Kidney glomerular epithelial cell (primary cell): ENCODE measurements around the gene AGPAT2.

ENCODE experiments used
- DNase-seq: peaks from one replicate; lab custom pipeline; 2025; lab: John Stamatoyannopoulos, UW

The AGPAT2 gene

DNA sequence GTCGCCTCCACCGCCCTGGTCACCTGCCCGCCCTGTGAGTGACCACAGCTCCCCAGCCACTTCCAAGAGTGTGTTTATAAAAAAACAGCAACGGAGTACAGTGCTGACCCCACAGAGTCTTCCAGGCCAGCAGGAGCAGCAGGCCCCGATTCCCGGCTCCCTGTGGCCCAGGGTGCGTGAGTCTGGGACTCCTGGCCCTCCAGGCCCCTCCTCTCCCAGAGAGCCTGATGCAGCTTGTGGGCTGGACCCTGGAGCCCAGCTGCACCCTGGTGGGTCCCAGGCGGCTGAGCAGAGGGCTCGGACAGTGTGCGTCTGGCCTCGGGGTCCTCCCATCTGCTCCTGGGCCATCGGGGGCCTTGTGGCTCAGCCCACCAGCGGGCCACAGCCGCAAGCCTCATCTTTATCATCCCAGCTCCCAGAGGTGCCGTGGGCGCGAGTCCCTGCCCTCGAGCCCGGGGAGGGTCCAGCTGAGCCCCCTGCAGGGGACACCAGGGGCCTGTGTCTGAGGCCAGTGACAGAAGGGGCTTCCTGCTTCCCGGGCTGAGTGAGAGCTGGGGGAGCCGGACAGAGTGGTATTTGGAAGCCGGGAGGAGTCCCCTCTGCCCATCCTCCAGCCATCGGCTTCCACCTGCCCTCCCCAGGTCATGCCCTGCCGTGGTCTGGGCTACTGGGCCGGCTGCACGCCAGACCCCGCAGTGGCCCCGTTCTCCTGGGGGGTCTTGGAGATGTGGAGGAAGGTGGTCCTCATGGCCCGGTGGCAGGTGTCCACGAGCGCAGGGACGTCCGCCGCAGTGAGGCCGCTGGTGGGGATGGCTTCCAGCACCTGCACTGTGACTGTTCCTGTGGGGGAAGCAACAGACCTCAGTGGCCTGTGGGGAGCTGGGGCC, 13.9 kb downstream of the AGPAT2 start:
- no peak for DNase-seq

DNA sequence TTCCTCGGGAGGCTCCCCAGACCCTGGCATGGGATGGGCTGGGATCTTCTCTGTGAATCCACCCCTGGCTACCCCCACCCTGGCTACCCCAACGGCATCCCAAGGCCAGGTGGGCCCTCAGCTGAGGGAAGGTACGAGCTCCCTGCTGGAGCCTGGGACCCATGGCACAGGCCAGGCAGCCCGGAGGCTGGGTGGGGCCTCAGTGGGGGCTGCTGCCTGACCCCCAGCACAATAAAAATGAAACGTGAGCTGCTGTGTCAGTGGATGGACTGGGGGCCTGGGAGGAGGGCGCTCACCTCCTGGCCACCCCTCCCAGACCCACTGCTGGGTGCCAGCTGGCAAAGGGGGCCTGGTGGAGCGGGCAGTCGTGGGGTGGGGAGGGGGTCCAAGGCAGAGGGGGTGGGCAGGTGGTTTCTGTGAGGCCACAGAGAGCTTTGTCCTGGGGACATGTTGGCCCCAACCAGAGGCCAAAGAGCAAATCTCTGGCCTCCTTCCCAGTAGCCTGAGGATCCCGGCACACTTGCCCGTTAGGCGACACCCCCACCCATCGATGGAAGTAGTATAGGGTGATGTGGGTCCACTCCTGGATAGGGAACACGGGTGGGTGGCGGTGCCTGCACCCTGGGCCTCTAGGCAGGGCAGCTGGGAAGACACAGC, 14.7 kb downstream of the AGPAT2 start:
- DNase-seq = no peak

DNA sequence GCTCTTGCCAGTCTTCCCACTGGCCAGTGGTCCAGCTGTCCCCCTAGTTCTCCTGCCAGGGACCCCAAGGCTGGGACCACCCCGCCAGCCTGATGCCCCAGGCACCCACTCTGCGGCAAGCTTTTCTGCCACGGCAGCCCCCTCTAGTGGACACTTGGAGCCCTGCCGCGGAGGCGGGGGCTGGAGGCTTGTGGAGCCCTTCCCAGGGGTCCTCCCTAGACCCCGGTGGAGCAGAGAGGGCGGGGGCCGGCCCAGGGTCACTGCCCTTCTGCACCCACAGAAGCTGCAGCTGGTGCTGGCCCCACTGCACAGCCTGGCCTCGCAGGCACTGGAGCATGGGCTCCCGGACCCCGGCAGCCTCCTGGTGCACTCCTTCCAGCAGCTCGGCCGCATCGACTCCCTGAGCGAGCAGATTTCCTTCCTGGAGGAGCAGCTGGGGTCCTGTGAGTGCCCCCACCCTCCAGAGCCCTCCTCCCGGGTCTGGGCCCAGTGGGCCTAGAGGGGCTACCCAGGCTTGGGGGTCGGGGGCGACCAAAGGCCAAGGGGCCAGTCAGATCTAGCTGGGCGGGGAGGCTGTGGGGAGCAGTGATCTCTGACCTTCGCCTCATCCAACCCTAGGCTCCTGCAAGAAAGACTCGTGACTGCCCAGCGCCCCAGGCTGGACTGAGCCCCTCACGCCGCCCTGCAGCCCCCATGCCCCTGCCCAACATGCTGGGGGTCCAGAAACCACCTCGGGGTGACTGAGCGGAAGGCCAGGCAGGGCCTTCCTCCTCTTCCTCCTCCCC, 15.4 kb downstream of the AGPAT2 start:
- no peak for DNase-seq

DNA sequence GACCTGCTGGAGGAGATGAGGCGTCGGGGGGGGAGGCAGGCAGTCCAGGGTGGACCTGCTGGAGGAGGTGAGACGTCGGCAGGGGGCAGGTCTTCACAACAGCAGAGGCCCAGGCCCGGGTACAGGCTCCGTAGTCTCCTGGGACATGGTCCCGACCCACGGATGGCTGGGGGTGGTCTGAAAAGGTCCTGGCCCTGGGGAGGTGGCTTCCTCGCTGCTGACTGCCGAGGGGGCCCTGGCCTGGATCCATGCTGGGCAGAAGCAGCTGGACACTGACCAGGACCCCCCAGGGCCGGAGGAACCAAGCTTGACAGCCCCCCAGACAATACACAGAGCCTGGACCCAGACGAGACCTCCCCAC, 16.0 kb downstream of the AGPAT2 start:
- no peak for DNase-seq

- no peak for DNase-seq
These were observed 16.5 kb downstream of the AGPAT2 start for GRCh38 chr9:136670576-136671253.

- no peak for DNase-seq
These were observed 17.3 kb downstream of the AGPAT2 start for GRCh38 chr9:136669791-136670464.

- no peak for DNase-seq
These were observed 18.1 kb downstream of the AGPAT2 start for GRCh38 chr9:136668983-136669790.

GRCh38 chr9:136667940-136668760, 19.1 kb downstream of the AGPAT2 start:
- no peak for DNase-seq

DNA sequence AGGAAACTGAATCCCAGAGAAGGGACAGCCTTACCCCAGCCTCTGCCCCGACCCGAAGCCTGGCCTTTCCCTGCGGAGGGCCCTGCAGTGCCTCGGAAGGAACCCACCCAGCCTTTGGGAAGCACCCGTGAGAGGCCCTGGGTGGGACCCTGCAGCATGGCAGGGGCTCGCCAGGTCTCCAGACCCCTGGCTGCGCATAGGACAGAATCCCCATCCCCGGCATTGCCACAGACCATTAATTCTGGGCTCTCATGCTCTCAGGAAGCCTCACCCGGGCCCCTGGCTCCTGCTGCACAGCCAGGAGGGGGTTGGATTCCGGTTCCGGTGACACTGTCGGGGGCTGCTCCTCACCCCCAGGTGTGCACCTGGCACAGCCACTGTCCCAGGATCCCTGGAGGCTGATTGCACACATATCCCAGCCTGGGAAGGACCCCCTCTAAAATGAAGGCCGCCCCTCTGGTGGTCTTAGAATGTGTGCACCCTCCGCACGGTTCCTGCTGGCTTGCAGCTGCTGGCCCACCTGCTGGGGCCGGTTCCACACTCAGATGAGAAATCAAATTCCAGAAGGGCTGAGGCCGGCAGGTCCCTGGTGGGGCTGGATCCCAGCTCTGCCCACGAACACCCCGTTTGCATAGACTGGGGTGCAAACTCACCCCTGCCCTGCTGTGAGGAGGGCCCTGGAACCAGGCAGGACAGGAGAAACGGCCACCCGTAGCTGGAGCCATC, 19.9 kb downstream of the AGPAT2 start:
- no peak for DNase-seq

DNA sequence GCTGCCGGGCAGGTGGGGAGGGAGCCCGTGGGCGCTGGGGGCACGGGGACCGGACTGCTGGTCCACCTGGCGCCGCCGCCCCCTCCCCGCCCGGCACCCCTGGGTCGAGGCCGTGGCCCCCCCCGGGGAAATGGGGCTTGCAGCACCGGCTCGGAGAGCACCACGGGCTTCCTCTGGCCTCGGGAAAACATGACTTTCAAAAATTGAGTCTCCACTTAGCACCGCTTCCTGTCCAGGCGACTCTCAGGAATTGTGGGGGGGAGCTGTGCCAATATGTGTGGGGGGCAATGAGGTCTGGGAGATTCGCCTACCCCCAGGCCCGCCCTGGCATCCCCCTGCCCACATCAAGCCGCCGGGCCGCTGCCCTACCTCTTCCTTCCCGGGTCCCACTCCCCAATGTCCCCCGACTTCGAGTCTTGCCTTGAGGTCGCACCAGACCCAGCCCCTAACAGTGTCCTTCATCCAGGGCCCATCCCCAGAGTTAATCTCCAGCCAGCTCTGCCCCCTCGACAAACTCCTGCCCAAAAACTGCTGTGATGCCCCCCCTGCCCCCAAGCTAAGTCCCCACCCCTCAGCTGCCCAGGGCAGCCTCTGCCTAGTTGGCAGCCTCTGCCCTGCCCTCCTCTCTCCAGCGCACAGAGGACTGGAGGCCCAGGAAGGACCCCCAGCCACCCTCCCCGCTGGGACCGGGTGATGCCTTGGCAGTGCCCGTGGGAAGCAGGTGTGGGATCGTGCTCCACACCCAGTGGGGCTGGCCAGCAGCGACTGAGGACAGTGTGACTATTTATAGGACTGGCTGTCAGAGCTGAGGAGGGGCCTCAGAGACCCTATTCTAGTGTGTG, 20.7 kb downstream of the AGPAT2 start:
- no peak for DNase-seq

GRCh38 chr9:136665704-136666371, 21.4 kb downstream of the AGPAT2 start:
- DNase-seq = no peak

- DNase-seq = no peak
These were observed 22.1 kb downstream of the AGPAT2 start for GRCh38 chr9:136665111-136665703.

- DNase-seq = no peak
These were observed 23.0 kb downstream of the AGPAT2 start for GRCh38 chr9:136664000-136664915.

GRCh38 chr9:136662656-136663581, 24.3 kb downstream of the AGPAT2 start, which contains the start of gene EGFL7:
EGFL7 (plus strand) TSS chr9:136662916; CDS start chr9:136668283, 5,367 bp downstream.
- no peak for DNase-seq

- DNase-seq = no peak
These were observed 25.0 kb downstream of the AGPAT2 start for GRCh38 chr9:136662326-136662655.
